Caco-2 (cell line): ENCODE measurements around the gene FARP1. TPM values are rescaled to one million over a fixed set of nuclear protein-coding genes. Genes with fewer than 3 reads are reported as not detected.
A peak's percentile ranks its signal among the peaks of the same experiment; 100 is the strongest.
"Not testable (repeated sequence)": the region's sequence is repeated elsewhere in the genome, so short reads cannot be mapped to it uniquely, and the experiment has no call there.

Source experiments
- BruUV-seq: library from RNA; stranded (reverse); fragments of 400-500 nt; replicated peaks from 2 replicates; lab custom pipeline; 2021; lab: Mats Ljungman, UMichigan
- CTCF ChIA-PET: fragments of 300-600 bp; sonication (Branson Sonifier 250); formaldehyde crosslinking; loops from one replicate; lab custom pipeline; 2022; ENCODE audit warnings: antibody characterized with exemption; lab: Charles Lee
- POLR2A ChIA-PET: fragments of 300-600 bp; sonication (Branson Sonifier 250); formaldehyde crosslinking; loops from one replicate; lab custom pipeline; 2022; ENCODE audit warnings: antibody characterized with exemption; lab: Charles Lee
- DNase-seq, 2 experiments: peaks; one replicate each; pipeline versions ENCODE4 v3.0.0 to v3.0.0-alpha.2; 2020 to 2022
- H3K27me3 ChIP-seq: replicated peaks from 2 replicates; pipeline ENCODE4 v1.6.0; 2011; ENCODE audit warnings: low read length; ENCODE audit not compliant: control insufficient read depth, insufficient read depth
- H3K36me3 ChIP-seq: 2 replicates; pipeline ENCODE4 v1.5.1; 2011; ENCODE audit warnings: low read length; ENCODE audit not compliant: control insufficient read depth, insufficient read depth
- H3K4me1 ChIP-seq: fragments of 250-450 bp; sonication (Bioruptor Pico); 2 replicates; pipeline ENCODE4 v1.5.1; 2020; ENCODE audit warnings: mild to moderate bottlenecking
- H3K4me3 ChIP-seq: 2 replicates; pipeline ENCODE4 v1.5.1; 2011; ENCODE audit warnings: low read depth, mild to moderate bottlenecking, control low read depth, low read length
- H3K9me3 ChIP-seq: fragments of 250-450 bp; sonication (Bioruptor Pico); 2 replicates; pipeline ENCODE4 v1.5.1; 2020; ENCODE audit warnings: mild to moderate bottlenecking, moderate library complexity
- H3K27ac Mint-ChIP-seq: one replicate; pipeline ENCODE4 v1.8.0; 2022; ENCODE audit warnings: mixed read lengths; ENCODE audit not compliant: unreplicated experiment
- H3K27me3 Mint-ChIP-seq: one replicate; pipeline ENCODE4 v1.8.0; 2022; ENCODE audit warnings: mixed read lengths; ENCODE audit not compliant: insufficient read depth, unreplicated experiment
- H3K36me3 Mint-ChIP-seq: one replicate; pipeline ENCODE4 v1.8.0; 2022; ENCODE audit warnings: mild to moderate bottlenecking, mixed read lengths; ENCODE audit not compliant: insufficient read depth, unreplicated experiment
- H3K4me1 Mint-ChIP-seq: one replicate; pipeline ENCODE4 v1.8.0; 2022; ENCODE audit warnings: low read depth, mixed read lengths; ENCODE audit not compliant: unreplicated experiment
- H3K4me3 Mint-ChIP-seq: one replicate; pipeline ENCODE4 v1.8.0; 2022; ENCODE audit warnings: mild to moderate bottlenecking, moderate library complexity, mixed read lengths; ENCODE audit not compliant: unreplicated experiment
- H3K9me3 Mint-ChIP-seq: one replicate; pipeline ENCODE4 v1.8.0; 2022; ENCODE audit warnings: mixed read lengths; ENCODE audit not compliant: unreplicated experiment
- intact Hi-C: fragments of 100-400 bp; cut with micrococcal nuclease; formaldehyde crosslinking; loops from one replicate; pipeline ENCODE4 v1.10.0; 2022; ENCODE audit not compliant: unreplicated experiment
- total RNA-seq: library from RNA; stranded (reverse); gene quantifications from 2 replicates; pipeline ENCODE4 v1.2.3, GENCODE V29; 2022
- TF ChIP-seq, protein P1 (sequence below), 2 experiments: fragments of 200-600 bp in 1 of 2; IDR thresholded peaks; 1 replicate in 1 of 2; 2 replicates in 1 of 2; pipeline versions ENCODE4 v1.5.1 to v1.8.0; 2011 to 2022; ENCODE audit warnings: antibody characterized with exemption in 1 of 2, control low read depth in 1 of 2, inconsistent platforms in 1 of 2, low read depth in 1 of 2, low read length in 1 of 2, mild to moderate bottlenecking in 1 of 2, moderate library complexity in 1 of 2; ENCODE audit not compliant: insufficient read depth in 1 of 2, severe bottlenecking in 1 of 2, unreplicated experiment in 1 of 2

FARP1 gene
- total RNA-seq, 1 experiment from 2014 or later, result 189 TPM

DNA sequence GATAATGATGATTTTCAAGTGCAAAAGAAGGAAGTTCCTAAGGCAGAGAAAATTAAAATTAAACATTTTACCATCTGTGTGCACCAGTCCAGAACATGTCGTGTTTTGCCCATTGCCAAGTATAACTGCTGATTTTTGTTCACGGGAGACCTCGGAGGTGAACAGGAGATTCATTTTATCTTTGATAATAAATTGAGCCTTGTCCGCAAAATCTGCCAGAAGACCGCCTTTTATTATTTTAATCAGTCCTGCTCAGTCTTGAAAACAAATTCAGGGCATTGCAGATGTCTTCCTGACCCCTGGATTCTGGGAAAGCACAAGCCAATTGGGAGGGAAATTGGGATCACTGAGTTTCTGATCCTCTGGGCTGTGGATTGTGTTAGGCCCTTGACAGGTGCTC, 268.1 kb downstream of the FARP1 start:
- CTCF ChIA-PET, result no interaction called here
- Histone ChIP-seq H3K9me3 (no peaks in the 10 kb centered on the region), H3K4me1 (peaks cover 14% of the 10 kb centered on the region), H3K27me3 (no peaks in the 10 kb centered on the region), H3K4me3 (no peak overlapping the region), H3K36me3 (no peaks in the 10 kb centered on the region)
- intact Hi-C loops, result loop anchor here (10.0 kb wide), 1 partner anchor 386 kb away; no protein-coding TSS in a partner anchor
- no peak overlapping the region for H3K27ac Mint-ChIP-seq
- peaks cover 11% of the 10 kb centered on the region for H3K4me1 Mint-ChIP-seq
- H3K4me3 Mint-ChIP-seq, result no peak overlapping the region
- DNase-seq, result no peak
- POLR2A ChIA-PET, result no interaction called here
- TF ChIP-seq, protein P1, sequence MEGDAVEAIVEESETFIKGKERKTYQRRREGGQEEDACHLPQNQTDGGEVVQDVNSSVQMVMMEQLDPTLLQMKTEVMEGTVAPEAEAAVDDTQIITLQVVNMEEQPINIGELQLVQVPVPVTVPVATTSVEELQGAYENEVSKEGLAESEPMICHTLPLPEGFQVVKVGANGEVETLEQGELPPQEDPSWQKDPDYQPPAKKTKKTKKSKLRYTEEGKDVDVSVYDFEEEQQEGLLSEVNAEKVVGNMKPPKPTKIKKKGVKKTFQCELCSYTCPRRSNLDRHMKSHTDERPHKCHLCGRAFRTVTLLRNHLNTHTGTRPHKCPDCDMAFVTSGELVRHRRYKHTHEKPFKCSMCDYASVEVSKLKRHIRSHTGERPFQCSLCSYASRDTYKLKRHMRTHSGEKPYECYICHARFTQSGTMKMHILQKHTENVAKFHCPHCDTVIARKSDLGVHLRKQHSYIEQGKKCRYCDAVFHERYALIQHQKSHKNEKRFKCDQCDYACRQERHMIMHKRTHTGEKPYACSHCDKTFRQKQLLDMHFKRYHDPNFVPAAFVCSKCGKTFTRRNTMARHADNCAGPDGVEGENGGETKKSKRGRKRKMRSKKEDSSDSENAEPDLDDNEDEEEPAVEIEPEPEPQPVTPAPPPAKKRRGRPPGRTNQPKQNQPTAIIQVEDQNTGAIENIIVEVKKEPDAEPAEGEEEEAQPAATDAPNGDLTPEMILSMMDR (IDR thresholded peaks at IDR 0.05; ENCODE audit: insufficient read depth in 1 of 2, low read depth in 1 of 2, low read length in 1 of 2, severe bottlenecking in 1 of 2, unreplicated experiment in 1 of 2), result no peak
- peaks cover 76% of the 10 kb centered on the region for H3K36me3 Mint-ChIP-seq
- H3K9me3 Mint-ChIP-seq, result no peaks in the 10 kb centered on the region
- no peaks in the 10 kb centered on the region for H3K27me3 Mint-ChIP-seq
- no TSS peak for BruUV-seq

GRCh38 chr13:98411617-98412265, 268.8 kb downstream of the FARP1 start:
- Mint-ChIP-seq H3K4me1 (peaks cover 14% of the 10 kb centered on the region), H3K36me3 (peaks cover 84% of the 10 kb centered on the region), H3K27me3 (no peaks in the 10 kb centered on the region), H3K9me3 (peaks cover 4% of the 10 kb centered on the region), H3K27ac (no peak overlapping the region), H3K4me3 (no peak overlapping the region)
- intact Hi-C loops, result loop anchor here (10.0 kb wide), 1 partner anchor 387 kb away; no protein-coding TSS in a partner anchor
- TF ChIP-seq, protein P1 (IDR thresholded peaks at IDR 0.05; ENCODE audit: insufficient read depth in 1 of 2, low read depth in 1 of 2, low read length in 1 of 2, severe bottlenecking in 1 of 2, unreplicated experiment in 1 of 2), result no peak
- no TSS peak for BruUV-seq
- Histone ChIP-seq H3K4me1 (peaks cover 19% of the 10 kb centered on the region), H3K4me3 (no peak overlapping the region), H3K27me3 (no peaks in the 10 kb centered on the region), H3K9me3 (no peaks in the 10 kb centered on the region), H3K36me3 (no peaks in the 10 kb centered on the region)
- ChIA-PET CTCF (no interaction called here), POLR2A (no interaction called here)
- DNase-seq, result peak in 1 of 2 experiments; percentile 16

- BruUV-seq, H3K27me3 ChIP-seq, H3K4me3 Mint-ChIP-seq, H3K36me3 ChIP-seq, H3K4me3 ChIP-seq, H3K27me3 Mint-ChIP-seq, H3K9me3 ChIP-seq, CTCF ChIA-PET, POLR2A ChIA-PET: not testable (repeated sequence)
- DNase-seq, result peak in 1 of 2 experiments; percentile 4
- peaks cover 83% of the 10 kb centered on the region for H3K36me3 Mint-ChIP-seq
- H3K9me3 Mint-ChIP-seq, result peaks cover 12% of the 10 kb centered on the region
- H3K4me1 ChIP-seq, result peaks cover 24% of the 10 kb centered on the region
- peaks cover 20% of the 10 kb centered on the region for H3K4me1 Mint-ChIP-seq
- H3K27ac Mint-ChIP-seq, result peak overlapping the region; percentile 21
- intact Hi-C loops, result loop anchor here (10.0 kb wide), 1 partner anchor 388 kb away; no protein-coding TSS in a partner anchor
Measured at GRCh38 chr13:98413278-98413677, 270.4 kb downstream of the FARP1 start.
